HuH-7.5 (cell line): ENCODE measurements around the gene TNPO2.

Experiments used
- DNase-seq: peaks from one replicate; pipeline ENCODE4 v3.0.0; 2011; ENCODE audit warnings: low spot score

Gene TNPO2

DNA sequence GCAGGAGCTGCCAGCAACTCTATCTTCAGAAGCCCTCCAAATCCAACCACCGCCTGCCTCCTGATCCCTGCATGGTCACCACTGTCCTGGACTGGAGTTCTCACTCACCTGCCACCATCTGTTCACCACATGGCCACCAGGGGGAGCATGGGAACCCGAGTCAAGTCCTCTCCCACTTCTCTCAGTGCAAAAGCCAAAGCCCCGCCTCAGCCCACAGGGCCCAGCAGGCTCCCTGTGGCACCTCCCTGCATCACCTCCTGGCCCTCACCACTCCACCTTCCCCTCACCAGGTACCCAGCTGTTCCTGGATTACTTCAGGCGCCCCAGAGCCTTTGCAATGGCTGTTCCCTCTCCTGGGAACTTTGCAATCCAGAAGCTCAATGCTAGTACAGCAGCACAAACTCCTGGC, 47.3 kb downstream of the TNPO2 start:
- peak; percentile 94 for DNase-seq

DNA sequence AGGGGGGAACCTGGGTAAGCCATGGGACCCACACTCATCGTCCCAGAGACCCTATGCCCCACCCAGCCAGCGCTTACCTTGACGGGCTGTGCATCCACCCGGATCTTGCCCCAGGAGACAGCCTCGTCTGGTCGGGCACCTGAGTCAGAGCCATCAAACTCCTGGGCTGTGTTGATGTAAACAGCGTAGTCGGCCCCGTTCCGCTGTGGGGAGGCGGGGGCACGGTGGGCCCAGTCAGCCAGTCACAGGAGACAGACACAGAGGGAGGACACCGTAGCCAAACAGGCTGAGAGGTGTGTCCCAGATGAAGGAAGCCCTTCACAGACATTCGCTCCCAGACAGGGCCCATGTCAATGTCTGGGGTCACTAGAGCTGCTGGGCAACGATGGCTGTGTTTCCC, 47.8 kb downstream of the TNPO2 start:
- no peak for DNase-seq

DNA sequence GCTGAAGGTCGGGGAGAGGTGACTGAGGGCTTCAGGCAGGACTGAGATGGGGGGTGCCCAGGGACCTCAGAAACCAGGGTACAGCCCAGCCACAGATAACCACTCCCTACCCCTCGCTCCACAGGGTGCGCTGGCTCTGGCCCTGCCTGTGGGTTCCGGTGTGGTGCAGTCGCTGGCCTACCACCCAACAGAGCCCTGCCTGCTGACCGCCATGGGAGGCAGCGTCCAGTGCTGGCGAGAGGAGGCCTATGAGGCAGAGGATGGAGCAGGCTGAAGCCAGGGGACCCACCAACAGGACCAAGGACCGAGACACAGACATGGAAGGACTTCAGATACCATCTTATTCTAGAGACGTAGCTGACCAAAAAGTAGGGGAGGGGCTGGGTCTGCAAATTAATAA, 48.3 kb downstream of the TNPO2 start:
- DNase-seq, result no peak

DNA sequence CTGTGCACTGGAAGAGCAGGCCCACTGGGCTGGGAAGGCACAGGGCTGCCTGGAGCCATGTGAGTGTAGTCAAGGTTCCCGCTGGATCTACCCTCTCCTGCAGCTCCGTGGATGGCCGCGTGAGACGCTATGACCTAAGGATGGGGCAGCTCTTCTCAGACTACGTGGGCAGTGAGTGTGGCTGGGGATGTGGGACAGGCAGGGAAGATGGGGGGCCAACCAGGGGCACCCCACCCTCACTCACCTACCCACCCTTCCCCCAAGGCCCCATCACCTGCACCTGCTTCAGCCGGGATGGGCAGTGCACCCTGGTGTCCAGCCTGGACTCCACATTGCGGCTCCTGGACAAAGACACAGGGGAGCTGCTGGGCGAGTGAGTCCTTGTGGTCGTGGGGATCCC, 51.0 kb downstream of the TNPO2 start:
- DNase-seq, result no peak

DNA sequence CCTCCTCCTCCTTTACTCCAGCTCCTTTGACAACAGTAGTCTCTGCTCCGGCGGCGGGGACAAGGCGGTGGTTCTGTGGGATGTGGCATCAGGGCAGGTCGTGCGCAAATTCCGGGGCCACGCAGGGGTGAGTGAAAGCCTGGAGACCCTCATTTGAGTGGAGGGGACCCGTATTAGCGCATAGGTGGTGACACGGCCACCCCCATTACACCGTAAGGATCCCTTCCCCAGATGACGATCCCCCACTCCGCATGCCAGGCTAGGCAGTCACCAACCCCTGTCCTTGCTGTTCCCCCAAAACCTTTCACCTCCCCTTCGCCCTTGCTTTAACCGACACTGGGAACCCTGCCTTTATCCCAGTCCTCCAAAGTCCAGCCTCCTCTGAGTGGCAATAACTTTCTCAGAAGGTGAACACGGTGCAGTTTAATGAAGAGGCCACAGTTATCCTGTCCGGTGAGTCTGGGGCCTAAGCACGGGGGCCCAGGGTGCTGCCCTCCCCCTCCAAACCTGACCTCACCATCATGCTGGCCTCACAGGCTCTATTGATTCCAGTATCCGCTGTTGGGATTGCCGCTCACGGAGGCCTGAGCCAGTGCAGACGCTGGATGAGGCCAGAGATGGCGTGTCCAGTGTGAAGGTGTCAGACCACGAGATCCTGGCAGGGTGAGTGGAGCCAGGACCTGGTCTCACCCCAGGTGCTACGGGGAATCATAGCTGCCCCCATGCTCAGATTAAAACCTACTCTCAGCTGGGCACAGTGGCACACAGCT, 53.4 kb downstream of the TNPO2 start:
- no peak for DNase-seq

DNA sequence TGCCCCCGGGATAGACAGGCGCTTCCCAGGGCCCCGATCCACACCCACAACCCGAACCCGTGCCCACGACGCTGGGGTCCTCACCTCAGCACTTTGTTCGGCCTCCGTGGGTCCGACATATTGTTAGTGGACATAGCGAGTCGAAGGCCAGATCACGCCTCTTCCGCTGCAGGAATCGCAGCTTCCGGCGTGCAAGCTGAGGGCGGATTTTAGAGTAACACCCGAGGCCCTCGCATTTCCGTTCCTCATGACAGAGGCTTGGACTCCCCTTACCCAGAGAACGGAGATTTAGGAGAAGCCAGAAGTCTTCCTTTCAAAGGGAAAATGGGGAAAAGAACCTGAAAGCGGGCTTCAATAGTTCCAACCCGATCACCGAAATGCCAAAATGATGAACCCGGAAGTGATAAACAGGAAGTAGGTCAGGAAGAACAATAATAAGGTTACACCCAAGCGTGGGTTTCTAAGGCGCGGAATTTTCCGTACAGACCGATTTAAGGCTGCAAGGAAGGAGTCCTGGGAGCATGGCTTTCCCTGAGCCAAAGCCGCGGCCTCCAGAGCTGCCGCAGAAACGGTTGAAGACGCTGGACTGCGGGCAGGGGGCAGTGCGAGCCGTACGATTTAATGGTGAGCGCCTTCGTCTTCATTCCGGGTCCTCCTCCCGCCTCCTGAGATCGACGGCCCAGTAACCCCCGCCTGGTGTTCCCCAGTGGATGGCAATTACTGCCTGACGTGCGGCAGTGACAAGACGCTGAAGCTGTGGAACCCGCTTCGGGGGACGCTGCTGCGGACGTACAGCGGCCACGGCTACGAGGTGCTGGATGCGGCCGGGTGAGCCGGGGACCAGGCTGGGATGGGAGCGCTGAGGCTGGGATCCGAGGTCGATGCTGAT, 54.2 kb downstream of the TNPO2 start:
- peak; percentile 85 for DNase-seq

DNA sequence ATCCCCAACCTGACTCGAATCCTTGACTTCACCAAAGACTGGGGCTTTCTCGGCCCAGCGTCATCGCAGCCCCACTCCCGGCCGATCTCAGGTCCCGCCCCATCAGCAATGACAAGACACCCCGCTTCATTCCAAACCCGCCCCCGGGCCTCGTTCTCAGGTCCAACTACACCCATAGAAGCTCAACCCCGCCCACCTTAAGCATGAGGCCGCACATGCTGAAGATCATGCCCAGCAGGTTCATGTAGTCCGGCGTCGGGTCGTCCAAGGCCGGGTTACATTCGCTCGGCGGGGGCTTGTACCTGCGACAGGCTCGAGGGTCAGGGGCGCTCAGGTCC, 54.8 kb downstream of the TNPO2 start:
- peak; percentile 45 for DNase-seq

DNA sequence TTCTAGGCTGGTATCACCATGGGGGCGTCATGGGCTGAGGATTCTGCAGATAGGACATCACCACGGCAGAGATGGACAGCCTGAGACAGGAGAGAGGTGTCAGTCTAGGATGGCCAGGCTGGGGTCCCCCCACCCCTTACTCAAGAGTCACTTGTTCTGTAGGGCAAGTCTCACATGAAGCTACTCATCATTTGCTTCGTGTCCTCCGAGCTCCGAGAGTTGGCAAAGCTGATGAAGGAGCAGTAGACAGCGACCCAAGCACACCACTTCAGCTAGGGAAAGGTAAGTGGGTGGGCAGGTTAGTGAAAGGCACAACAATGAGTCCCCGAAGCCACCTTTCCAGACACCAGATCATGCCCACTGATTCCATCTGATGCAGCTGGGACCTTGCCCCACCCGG, 55.4 kb downstream of the TNPO2 start:
- DNase-seq, result no peak

DNA sequence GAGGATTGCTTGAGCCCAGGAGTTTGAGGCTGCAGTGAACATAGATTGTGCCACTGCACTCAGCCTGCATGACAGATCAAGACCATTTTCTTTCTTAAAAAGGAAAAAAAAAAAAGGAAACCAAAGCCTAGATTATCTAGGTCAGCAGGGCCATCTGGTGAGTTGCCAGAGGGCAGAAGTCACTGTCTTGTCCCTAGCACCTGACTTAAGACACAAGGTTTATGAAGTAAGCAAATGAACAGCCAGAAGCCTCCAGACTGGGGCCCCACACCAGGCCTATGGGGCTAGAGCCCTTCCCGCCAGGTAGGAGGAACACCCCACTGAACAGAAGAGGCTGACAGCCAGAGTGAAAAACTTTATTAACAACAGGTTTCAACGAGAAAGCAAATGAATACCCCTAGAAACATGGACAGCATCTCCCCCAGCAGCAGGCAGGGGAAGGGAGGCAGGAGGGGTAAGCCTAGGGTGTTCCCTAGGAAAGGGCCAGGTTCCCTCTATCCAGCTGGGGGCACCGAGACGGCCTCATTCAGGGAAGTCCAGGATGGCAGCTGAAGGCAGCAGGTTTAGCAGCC, 55.9 kb downstream of the TNPO2 start:
- no peak for DNase-seq

DNA sequence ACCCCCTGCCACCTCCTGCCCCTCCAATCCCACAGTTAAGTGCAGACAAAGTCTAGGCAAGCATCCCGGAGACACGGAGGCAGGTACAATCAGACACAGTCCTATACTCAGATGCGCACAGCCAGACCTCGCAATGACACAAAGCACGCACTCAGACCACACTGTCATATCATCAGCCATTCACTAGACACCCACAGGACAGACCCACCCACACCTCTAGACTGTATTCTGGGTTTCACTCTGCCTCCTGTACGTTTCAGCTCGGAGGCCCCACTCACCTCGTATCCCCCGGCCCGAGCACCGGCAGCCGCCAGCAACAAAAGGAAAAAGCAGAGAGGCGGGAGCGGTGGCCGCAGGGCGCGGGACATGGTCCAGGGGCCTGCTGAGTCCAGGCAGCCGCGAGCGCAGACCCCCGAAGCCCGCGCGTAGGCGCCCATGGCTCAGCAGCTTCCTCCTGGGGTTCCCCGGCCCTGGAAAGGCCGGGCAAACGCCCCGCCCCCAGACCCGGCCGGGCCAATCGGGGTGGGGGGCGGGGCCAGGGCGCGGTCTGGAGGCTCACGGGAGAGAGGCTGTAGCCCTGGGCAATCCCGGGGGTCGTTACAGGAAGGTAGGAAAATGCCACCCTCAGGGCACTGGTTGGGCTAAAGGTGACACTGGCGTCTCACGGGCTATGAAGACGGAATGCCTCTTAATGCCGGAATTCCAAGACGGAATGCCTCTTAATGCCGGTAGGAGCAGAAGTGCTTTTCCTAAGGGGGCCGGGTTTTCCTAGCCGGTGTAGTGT, 57.3 kb downstream of the TNPO2 start, which contains the start of the genes MAN2B1 and WDR83:
TSS of gene MAN2B1 (minus strand) at position 478 of the 784 bp plus-strand sequence. CDS start at position 437, 41 bp downstream.
TSS of gene WDR83 (plus strand) at position 543 of the 784 bp plus-strand sequence. CDS start 2,984 bp downstream, outside the sequence.
- peak; percentile 98 for DNase-seq

DNA sequence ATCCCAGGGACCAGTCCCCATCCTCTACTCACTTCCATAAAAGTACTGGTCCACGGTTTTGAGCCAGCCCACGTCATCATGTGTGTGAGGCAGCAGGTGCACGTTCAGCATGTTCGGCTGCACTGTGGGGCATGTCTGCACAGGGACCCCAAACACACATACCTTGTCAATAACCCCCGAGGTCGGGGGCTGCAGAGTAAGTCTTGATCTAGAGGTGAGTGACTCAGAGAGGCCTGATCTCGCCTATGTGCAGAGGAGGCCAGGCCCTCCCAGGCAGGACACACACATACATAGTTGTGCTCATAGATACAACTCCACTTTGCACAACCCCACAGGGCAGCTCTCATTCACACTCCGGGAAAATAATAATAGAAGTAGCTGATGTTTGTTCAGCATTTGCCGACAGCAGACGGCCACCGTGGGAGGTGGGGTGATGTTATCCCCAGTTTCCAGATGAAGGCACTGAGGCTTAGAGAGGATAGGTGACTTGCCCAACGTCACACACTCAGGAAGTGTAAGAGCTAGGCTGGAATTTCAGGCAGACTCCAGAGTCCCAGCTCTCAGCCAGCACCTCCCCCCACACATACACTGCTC, 58.0 kb downstream of the TNPO2 start:
- DNase-seq, result no peak

DNA sequence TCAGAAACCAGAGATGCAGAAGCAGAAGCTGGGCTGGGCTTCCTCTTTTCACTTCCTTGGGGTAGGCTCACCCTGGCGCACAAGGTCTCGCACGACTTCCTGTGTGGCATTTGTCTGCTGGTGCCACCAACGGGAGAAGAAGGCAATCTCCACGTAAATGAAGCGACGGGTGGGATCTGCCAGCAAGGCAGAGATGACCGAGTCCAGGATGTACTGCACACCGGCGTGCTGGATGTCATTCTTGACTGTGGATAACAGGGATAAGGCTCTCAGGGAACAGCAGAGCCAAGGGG, 58.5 kb downstream of the TNPO2 start:
- DNase-seq, result no peak

DNA sequence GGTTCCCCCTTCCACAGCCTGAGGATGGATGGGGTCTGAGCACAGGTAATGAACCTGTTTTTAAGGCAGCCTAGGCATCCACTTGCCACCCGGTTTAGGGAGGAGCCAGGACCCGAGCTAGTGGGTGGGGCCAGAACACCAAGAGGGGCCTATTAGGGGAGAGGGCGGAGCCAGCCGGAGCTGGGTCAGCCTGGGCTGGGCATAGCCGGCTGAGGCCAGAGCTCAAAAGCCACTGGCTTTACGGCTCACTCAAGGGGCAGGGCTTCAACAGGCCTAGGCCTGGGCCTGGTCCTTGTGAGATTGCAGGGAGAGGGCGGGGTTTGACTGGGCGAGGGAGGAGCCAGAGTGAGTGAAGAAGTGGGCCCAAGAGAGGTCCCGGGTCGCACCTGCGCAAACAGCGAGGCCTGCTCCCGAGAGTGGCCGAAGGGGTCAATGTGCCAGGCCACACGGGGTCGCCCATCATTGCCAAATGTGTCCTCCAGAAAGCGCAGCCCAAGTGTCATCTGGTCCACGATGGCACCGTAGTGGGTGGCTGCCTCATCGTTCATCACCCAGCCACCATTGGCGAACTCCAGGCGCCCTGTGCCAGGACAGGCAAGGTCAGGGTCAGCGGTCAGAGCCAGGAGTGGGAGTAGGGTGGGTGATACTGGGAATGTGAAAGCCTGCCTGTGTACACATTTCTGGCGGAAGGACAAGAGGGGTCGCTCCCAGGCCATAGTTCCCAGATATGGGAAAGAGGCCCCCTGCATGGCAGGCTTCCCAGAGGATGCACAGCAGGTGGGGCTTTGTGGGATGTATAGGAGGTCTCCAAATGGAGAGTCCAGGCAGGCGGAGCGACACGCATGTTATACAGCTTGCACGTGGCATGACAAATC, 59.1 kb downstream of the TNPO2 start:
- DNase-seq, result no peak

DNA sequence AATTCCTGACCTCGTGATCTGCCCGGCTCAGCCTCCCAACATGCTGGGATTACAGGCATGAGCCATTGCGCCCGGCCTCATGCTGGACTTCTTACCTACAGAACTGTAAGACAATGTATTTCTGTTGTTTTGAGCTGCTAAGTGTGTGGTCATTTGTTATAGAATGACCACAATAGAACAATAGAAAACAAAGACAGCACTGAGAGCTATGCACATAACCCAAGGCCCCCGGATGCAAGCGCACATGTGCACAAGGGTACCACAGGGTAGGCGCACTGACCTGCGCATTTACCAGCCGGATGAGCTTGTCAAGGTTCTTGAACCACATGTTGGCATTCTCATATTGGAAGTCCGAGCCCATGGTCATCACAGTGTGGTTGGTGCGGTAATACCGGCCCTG, 62.8 kb downstream of the TNPO2 start:
- DNase-seq, result no peak

DNA sequence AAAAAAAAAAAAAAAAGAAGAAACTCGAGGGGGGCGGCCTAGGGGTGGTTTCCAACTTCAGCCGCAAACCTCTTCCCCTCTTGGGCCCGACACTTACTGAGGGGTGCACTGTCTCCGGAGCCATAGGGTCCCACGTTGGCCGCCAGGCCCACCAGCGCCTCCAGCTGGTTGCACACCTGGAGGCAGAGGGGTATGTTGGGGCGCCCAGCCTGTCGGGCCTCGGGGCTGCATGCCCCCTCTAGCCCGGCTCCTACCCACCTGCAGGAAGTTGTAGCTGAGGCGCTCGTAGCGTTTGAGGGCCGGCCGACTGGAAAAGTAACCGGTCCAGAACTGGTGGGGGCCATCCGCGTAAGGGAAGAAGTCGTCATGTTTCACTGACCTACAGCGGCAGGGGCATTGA, 65.8 kb downstream of the TNPO2 start:
- no peak for DNase-seq

DNA sequence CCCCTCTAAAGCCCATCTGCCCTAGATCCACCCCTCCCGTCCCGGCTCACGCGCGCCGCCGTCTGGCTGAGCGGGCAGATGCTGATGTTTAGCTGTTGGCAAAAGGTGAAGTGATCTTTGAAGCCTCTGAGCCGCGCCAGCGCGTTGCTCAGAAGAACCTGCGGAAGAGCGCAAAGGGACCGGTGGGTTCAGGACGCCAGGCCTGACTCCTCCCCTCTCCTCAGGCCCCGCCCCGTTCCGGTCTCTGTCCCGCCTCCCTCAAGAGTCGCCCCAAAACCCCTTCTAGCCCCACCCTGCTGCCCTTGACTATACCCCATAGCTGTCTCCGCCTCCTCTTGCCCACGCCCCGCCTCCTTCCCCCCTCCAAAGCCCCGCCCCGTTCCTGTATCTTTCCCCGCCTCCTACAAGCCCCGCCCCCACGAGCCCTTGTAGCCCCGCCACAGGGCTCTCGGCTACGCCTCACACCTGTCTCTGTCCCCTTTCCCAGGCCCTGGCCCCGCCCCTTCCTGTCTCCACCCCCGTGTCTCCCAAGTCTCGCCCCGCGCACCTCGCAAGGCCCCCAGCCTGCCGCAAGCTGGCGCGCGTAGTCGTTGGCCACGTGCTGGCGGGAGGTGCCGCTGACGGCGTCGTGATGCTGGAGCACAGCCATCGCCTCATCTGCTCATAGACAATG, 66.7 kb downstream of the TNPO2 start:
- DNase-seq, result no peak

DNA sequence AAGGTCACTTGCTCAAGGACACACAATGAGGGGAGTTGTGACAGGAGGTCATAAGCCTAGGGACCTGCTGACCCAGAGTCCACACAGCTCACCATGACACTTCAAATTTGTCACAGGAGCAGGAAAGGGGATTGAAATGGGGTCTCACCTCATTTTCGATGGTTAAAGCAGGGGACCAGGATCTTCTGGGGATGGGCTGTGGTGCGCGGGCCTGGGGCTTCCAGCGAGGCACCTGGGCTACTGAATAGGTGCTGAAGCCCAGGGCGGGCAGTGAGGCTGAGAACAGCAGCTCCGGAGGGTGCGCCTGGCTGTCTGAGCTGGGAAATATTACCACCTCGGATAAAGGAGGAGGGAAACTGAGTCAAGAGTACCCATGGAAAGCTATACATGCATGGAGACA, 68.2 kb downstream of the TNPO2 start:
- no peak for DNase-seq

DNA sequence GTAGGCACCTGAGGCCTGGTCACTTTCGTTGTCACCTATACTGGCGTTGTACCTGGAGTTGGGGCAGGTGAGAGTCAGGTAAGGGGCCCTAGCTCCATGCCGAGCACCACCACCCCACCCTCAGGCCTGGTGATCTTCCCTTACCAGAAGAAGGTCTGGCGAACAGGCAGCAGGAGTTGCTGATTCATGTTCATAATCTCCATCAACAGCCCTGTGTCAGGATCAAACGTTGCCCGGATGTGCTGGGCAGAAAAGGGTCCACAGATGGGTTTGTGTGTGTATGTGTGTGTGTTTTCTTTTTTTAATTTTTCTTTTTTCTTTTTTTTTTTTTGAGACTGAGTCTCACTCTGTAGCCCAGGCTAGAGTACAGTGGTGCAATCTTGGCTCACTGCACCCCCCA, 71.5 kb downstream of the TNPO2 start:
- DNase-seq, result no peak

DNA sequence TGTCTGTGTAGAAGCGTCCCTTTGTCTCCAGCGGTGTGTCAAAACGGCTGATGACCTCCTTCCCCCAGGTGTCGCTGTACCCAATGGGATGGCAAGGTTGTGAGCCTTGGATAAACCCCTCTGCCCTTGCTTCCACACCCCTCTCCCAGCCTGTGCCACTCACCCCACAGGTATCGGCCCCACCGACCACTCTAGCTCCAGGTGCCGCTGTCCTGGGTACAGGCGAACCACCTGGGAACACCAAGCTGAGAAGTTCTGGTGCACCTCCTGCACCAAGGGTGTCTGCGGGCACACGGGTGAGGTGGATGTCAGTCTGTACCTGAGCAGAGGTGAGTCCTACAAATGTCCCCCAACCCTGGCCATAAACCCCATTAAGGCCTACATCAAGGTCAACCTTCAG, 73.8 kb downstream of the TNPO2 start:
- no peak for DNase-seq
